ENCODE data around the gene UHRF1.
A peak's percentile ranks its signal among the peaks of the same experiment; 100 is the strongest.
"Not testable (repeated sequence)": the region's sequence is repeated elsewhere in the genome, so short reads cannot be mapped to it uniquely, and the experiment has no call there.

Gene UHRF1

GRCh38 chr19:4900879-4901278 is 8.4 kb upstream of the UHRF1 start:
- not testable (repeated sequence) for DNase-seq (ENCODE audit: low read depth)

DNA sequence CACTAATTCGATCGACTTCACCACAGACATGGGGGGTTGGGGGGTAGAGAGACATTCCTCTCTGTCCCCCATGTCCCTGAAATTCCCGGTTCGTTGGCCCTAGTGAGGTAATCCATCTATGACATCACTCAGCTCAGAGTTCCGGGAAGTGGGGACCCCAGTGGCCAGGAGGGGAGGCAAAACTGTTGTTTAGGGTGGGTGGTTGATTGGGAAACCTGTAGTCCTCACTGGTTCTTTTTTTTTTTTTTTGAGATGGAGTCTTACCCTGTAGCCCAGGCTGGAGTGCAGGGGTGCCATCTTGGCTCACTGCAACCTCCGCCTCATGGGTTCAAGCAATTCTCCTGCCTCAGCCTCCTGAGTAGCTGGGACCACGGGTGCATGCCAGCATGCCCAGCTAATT is 6.5 kb upstream of the UHRF1 start, which contains the start of gene ARRDC5:
Gene ARRDC5, minus strand, starts transcription at position 101 of the 400 bp plus-strand sequence. Its CDS starts 71 bp downstream, at position 30.
- no peak for DNase-seq (ENCODE audit: low read depth)

DNA sequence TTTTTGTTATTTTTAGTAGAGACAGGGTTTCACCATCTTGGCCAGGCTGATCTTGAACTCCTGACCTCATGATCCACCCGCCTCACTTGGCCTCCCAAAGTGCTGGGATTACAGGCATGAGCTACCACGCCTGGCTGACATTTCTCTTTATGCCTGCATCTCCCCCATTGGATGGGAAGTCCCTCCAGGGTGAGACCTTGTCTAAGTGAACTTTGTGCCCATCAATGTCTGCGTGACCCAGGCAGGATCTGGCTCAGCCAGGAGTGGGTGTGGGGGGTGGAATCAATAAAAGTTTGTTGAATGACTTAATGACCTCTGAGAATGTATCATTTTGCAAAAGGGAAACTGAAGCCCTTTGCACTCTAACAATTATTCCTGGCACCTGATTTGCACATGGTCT is 4.8 kb upstream of the UHRF1 start:
- DNase-seq (ENCODE audit: low read depth), result no peak

- DNase-seq (ENCODE audit: low read depth), result no peak
Observed at GRCh38 chr19:4906963-4907362, 2.3 kb upstream of the UHRF1 start.

DNA sequence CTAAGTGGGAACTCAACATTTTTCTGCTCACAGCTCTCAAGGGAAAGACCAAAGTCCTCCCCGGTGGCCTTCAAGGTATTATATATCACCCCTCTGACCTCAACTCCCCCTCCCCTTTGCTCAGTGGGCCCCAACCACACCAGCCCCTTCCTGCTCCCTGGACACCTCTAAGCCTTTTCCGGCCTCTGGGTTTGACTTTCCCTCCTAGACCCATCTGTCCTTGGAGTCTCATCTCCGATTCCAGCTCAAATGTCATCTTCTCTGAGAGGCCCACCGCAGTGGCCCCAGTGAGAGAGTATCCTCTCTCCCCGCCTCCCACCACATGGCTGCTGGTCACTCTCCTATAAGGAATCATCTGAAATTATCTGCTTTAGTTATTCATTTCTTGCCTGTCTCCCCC is 941 bp upstream of the UHRF1 start:
- DNase-seq (ENCODE audit: low read depth), result no peak

- no peak for DNase-seq (ENCODE audit: low read depth)
Observed at GRCh38 chr19:4908781-4909155, 533 bp upstream of the UHRF1 start.

DNA sequence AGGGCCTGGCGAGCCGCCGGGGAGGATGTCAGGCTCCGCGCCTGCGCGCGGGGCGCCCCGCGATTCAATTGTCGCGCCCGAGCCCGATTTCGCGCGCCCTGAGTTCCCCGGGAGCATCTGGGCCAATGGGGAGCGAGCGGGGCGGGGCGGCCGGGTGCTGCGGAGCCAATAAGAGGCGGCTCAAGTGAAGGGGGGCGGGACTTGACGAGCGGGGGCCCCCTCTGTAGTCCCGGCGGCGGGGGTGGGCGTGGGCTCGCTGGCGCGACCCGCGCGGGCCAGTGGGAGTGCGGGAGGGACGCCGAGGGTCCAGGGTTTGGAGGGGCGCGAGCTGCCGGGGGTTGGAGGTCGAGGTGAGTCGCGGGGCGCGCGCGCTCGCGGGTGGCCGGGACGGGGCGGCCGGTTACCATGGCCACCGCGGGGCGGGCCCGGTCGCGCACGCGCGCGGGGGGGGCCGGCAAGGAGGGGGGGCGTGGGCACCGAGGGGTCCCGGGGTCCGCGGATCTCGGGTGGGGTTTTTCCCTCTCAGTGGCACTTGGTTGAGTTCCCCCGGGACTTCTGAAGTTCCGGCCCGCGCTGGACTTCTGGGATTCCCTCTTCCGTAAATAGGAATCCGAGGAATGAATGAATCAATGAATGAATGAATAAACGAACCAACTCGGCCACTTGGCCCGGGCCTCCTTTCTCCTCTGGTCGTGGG is 744 bp downstream of the UHRF1 start:
- peak; percentile 89 for DNase-seq (ENCODE audit: low read depth)

DNA sequence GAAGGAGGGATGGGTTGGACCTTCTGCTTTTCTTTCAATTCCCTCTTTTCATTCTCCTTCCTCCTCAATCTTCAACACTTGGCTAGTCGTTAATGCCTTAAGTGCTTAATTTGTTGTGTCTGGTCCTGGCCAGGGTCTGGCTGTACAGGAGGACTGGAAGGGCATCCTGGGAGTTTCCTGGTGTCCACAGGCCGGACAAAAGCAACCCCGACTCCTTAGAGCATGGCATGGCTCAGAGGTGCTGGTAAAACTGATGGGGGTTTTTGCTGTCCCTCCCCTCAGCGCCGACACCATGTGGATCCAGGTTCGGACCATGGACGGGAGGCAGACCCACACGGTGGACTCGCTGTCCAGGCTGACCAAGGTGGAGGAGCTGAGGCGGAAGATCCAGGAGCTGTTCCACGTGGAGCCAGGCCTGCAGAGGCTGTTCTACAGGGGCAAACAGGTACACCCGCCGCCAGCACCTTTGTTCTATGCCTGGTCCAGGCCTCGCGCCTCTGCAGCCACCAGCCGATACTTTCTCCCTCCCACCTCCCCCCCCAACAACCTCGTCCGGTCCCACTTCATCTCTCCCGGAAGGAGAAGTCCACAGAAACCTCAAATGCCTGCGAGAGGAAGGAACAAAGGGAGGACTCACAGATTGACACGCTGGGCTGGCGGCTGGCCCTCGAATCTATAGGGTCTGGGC is 1.4 kb downstream of the UHRF1 start:
- DNase-seq (ENCODE audit: low read depth), result no peak

DNA sequence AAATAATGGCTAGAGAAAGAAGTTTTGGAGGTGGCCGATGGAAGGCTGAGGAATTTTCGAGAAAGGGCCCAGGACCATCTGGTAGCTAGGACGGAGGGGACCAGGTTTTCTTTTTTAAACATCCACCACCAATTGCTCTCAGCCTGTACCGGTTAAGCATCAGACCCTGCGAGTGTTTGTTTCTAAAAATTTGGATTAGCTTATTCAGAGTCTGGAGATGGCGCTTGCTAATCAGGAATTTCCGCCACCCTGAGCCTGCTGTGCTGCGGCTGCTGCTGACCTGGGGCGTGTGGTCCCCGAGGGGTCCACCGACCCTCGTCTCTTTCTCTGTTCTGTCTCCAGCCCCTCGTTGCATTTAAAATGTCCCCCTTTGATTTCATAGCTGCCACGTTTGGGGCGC is 2.0 kb downstream of the UHRF1 start:
- DNase-seq (ENCODE audit: low read depth), result no peak

- DNase-seq (ENCODE audit: low read depth), result peak; percentile 64
Observed at GRCh38 chr19:4911786-4912672, 2.7 kb downstream of the UHRF1 start.

DNA sequence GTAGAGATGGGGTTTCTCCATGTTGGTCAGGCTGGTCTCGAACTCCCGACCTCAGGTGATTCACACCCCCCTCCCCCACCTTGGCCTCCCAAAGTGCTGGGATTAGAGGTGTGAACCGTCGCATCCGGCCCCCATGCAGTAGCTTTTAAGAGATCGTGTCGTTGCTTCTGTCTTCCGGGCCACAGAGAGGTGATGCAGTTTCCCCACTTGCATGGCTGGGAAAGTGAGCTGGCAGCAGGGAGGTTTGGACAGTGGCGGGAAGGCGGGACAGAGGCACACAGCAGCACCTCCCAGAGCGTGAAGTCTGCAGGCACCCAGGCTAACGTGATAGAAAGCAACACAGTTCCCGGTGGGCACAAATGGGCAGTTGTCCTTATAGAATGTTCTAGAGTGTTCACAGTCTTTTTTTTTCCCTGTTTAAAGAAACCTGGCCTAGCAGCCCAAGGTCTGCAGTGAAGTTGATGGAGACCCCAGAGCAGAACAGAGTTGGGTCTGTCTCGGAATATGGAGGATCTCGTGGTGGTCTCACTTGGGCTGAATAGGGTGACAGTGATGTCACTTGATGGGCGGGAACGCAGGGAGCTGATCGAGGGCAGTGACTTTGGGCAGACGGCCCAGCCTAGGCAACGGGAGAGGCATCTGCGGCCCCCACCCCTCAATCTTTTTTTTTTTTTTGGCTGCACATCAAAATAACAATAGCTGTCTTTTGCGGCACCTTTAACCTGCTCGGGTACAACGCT is 4.9 kb downstream of the UHRF1 start:
- DNase-seq (ENCODE audit: low read depth), result no peak

DNA sequence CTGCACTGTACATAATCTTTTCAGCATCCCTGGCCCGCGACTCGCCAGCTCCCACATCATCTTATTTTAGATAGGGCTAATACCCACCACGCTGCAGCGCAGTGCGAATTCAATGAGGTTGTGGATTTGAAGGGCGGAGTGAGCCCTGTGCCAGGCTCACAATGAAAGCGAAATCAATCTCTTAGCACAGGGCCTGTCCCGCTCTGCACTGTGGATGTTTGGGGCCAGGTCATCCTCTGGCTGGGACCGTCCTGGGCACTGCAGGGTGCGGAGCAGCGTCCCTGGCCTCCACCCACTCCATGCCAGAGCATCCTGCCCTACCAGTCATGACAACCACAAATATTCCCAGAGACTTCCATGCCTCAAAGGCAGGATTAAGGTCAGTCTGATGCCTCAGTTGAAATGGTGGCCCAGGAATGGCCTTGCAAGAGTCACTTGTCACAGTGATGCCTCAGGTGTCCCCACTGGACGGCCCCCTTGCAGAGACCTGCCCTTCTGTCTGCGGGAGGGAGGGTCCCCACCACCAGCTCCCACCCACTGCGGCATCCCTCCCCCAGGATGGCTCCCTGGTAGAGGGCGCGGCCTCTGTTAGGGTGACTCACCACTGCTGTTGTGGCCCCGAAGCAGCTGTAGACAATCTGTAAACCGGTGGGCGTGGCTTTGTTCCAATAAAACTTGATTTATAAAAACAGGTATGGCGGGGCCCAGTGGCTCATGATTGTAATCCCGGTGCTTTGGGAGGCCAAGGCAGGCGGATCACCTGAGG is 5.6 kb downstream of the UHRF1 start:
- DNase-seq (ENCODE audit: low read depth), result peak; percentile 74

- DNase-seq (ENCODE audit: low read depth), result no peak
Observed at GRCh38 chr19:4916292-4917082, 7.2 kb downstream of the UHRF1 start.

- no peak for DNase-seq (ENCODE audit: low read depth)
Observed at GRCh38 chr19:4922530-4923275, 13.4 kb downstream of the UHRF1 start.

DNA sequence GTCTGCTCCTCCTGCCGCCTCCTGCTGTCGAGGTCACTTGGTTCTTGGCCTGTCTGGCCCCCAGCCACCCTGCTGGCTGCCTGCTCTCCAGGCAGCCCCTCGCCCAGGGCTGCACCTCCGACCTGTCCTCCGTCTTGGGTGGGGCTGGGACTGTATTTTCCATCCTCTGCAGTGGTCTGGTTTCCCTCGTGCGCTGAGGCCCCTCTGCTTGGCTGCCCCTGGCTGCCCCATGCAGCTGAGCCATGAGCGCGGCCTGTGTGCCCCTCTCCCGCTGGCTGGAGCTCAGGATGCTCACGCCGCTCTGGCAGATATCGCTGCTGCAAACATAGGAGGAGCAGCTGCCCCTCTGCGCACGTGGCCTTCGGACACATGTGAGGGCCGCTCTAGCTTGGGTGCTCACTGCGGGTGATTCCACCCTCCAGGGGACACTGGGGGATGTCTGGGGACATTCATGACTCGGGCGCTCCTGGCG is 14.0 kb downstream of the UHRF1 start:
- DNase-seq (ENCODE audit: low read depth), result no peak

DNA sequence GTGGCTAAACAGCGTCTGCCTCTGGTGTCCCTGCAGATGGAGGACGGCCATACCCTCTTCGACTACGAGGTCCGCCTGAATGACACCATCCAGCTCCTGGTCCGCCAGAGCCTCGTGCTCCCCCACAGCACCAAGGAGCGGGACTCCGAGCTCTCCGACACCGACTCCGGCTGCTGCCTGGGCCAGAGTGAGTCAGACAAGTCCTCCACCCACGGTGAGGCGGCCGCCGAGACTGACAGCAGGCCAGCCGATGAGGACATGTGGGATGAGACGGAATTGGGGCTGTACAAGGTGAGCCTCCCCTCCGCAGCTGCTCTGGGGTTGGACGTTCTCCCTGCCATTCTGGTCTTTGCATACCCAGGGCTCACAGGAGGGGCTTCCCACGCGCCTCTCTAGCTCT is 19.9 kb downstream of the UHRF1 start:
- no peak for DNase-seq (ENCODE audit: low read depth)

DNA sequence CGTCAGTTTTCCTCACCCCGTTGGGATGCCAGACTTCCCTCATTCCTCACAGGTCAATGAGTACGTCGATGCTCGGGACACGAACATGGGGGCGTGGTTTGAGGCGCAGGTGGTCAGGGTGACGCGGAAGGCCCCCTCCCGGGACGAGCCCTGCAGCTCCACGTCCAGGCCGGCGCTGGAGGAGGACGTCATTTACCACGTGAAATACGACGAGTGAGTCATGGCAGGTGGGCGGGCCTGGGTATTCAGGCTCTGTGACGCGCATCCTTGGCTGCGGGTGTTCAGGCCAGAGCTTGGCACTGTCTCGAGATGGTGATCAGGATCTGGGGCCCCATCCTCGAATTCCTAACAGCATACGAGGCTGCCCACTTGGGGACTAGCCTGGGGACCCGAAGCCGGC is 21.4 kb downstream of the UHRF1 start:
- no peak for DNase-seq (ENCODE audit: low read depth)

GRCh38 chr19:4932711-4933110 is 23.4 kb downstream of the UHRF1 start:
- no peak for DNase-seq (ENCODE audit: low read depth)

- DNase-seq (ENCODE audit: low read depth), result no peak
Observed at GRCh38 chr19:4933528-4933927, 24.2 kb downstream of the UHRF1 start.

GRCh38 chr19:4935444-4935843 is 26.1 kb downstream of the UHRF1 start:
- no peak for DNase-seq (ENCODE audit: low read depth)
